ENCODE data around the gene BCDIN3D. TPM values are rescaled to one million over a fixed set of nuclear protein-coding genes. Genes with fewer than 3 reads are reported as not detected.

Gene BCDIN3D
- total RNA-seq, 1 experiment from 2014 or later: 1.6 TPM

DNA sequence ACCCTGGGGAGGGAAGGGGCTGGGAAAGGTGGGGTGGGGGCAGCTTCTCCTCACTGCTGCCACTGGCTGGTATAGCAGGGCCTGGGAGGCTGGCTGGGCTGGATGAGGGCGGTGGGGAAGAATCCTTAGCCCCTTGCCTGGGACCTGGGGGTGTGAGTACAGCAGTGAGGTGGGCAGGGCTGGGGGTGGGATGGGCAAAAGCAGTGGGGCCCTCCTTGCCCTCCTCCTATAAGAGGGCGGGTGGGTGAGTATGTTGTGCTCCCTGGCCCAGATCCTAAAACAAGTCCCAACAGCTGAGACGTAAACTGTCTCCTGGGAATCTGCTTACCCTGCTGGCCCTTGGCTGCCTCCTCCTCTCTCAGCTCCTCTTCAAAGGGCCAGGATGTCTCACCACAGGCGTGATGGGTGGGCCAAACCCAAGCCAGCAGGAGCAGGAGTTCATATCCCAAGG, 16.9 kb downstream of the BCDIN3D start:
- ATAC-seq: no peak
- Mint-ChIP-seq H3K9me3 (no peaks in the 10 kb centered on the region), H3K4me1 (peaks cover 42% of the 10 kb centered on the region), H3K36me3 (peaks cover 8% of the 10 kb centered on the region), H3K27me3 (ENCODE audit: low read depth) (no peaks in the 10 kb centered on the region), H3K4me3 (no peak overlapping the region), H3K27ac (no peak overlapping the region)
- no peak for TF ChIP-seq TCF7 (CRISPR knock-in tag; IDR thresholded peaks at IDR 0.05; ENCODE audit: low read depth)
- TF ChIP-seq MXD4 (CRISPR knock-in tag; IDR thresholded peaks at IDR 0.05; ENCODE audit: borderline replicate concordance): no peak
- TF ChIP-seq, protein P1, sequence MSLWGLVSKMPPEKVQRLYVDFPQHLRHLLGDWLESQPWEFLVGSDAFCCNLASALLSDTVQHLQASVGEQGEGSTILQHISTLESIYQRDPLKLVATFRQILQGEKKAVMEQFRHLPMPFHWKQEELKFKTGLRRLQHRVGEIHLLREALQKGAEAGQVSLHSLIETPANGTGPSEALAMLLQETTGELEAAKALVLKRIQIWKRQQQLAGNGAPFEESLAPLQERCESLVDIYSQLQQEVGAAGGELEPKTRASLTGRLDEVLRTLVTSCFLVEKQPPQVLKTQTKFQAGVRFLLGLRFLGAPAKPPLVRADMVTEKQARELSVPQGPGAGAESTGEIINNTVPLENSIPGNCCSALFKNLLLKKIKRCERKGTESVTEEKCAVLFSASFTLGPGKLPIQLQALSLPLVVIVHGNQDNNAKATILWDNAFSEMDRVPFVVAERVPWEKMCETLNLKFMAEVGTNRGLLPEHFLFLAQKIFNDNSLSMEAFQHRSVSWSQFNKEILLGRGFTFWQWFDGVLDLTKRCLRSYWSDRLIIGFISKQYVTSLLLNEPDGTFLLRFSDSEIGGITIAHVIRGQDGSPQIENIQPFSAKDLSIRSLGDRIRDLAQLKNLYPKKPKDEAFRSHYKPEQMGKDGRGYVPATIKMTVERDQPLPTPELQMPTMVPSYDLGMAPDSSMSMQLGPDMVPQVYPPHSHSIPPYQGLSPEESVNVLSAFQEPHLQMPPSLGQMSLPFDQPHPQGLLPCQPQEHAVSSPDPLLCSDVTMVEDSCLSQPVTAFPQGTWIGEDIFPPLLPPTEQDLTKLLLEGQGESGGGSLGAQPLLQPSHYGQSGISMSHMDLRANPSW (CRISPR knock-in tag; conservative IDR thresholded peaks at IDR 0.05; ENCODE audit: low read depth): no peak
- TF ChIP-seq, protein P2, sequence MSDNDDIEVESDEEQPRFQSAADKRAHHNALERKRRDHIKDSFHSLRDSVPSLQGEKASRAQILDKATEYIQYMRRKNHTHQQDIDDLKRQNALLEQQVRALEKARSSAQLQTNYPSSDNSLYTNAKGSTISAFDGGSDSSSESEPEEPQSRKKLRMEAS (CRISPR knock-in tag; IDR thresholded peaks at IDR 0.05): no peak
- no peak for TF ChIP-seq CREB1 (CRISPR knock-in tag; IDR thresholded peaks at IDR 0.05)
- no peak for TF ChIP-seq EMX1 (CRISPR knock-in tag; IDR thresholded peaks at IDR 0.05)
- TF ChIP-seq ELF4 (CRISPR knock-in tag; IDR thresholded peaks at IDR 0.05; ENCODE audit: low read depth): no peak
- no peak for TF ChIP-seq FOXP4 (CRISPR knock-in tag; IDR thresholded peaks at IDR 0.05)
- TF ChIP-seq, protein P3, sequence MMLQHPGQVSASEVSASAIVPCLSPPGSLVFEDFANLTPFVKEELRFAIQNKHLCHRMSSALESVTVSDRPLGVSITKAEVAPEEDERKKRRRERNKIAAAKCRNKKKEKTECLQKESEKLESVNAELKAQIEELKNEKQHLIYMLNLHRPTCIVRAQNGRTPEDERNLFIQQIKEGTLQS (CRISPR knock-in tag; conservative IDR thresholded peaks at IDR 0.05): no peak
- TF ChIP-seq, protein P4, sequence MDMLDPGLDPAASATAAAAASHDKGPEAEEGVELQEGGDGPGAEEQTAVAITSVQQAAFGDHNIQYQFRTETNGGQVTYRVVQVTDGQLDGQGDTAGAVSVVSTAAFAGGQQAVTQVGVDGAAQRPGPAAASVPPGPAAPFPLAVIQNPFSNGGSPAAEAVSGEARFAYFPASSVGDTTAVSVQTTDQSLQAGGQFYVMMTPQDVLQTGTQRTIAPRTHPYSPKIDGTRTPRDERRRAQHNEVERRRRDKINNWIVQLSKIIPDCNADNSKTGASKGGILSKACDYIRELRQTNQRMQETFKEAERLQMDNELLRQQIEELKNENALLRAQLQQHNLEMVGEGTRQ (CRISPR knock-in tag; IDR thresholded peaks at IDR 0.05): no peak
- no peak for TF ChIP-seq ZNF423 (CRISPR knock-in tag; IDR thresholded peaks at IDR 0.05)
- no peak for TF ChIP-seq NR1H2 (CRISPR knock-in tag; IDR thresholded peaks at IDR 0.05)
- no peak for DNase-seq (ENCODE audit: low spot score)
- CTCF ChIA-PET: interaction anchor here (0.6 to 4.8 kb wide), 9 partner anchors 13 to 245 kb away, joined by 3 to 33 read pairs (median 4); partner anchors contain the start of genes PRPF40B and TMBIM6
- POLR2A ChIA-PET: interaction anchor here (0.8 kb wide), 1 partner anchor 15 kb away, joined by 7 read pairs; no protein-coding TSS in a partner anchor

DNA sequence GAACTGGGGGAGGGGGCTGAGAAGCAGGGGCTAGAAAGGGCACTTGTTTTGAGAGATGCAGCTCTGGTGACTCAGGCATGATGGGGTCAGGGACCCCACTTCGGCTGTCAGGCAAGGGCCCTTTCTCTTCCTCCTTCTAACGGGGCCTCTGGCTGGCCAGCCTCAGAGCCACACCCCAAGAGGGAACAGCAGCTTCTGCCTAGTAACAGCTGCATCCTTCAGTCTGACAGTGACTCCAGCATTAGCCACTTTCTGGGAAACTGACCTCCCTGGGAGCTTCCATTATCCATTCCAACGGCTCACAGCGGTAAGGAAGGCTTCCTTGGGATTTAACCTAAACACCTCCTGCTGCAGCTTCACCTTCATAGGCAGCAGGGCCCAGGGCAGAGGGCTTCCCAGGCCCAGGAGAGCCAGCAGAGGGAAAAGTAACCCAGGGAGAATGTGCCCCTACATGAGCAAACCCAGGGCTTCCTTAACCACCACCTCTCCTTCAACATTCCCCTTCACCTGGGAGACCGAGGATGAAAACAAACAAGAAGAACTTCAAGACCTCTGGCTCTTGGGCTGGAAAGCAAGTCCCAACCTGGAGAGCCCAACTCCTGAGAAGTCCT, 17.4 kb downstream of the BCDIN3D start:
- peaks cover 8% of the 10 kb centered on the region for H3K36me3 Mint-ChIP-seq
- ChIA-PET CTCF (interaction anchor here (0.6 to 4.8 kb wide), 10 partner anchors 13 to 245 kb away, joined by 3 to 33 read pairs (median 4); partner anchors contain the start of genes PRPF40B and TMBIM6), POLR2A (interaction anchor here (0.8 kb wide), 1 partner anchor 14 kb away, joined by 7 read pairs; no protein-coding TSS in a partner anchor)
- peak overlapping the region; percentile 60; the same call in 1 of the 2 replicates for H3K27ac Mint-ChIP-seq
- no peak for DNase-seq (ENCODE audit: low spot score)
- no peak for ATAC-seq
- peaks cover 47% of the 10 kb centered on the region for H3K4me1 Mint-ChIP-seq
- TF ChIP-seq, protein P5, sequence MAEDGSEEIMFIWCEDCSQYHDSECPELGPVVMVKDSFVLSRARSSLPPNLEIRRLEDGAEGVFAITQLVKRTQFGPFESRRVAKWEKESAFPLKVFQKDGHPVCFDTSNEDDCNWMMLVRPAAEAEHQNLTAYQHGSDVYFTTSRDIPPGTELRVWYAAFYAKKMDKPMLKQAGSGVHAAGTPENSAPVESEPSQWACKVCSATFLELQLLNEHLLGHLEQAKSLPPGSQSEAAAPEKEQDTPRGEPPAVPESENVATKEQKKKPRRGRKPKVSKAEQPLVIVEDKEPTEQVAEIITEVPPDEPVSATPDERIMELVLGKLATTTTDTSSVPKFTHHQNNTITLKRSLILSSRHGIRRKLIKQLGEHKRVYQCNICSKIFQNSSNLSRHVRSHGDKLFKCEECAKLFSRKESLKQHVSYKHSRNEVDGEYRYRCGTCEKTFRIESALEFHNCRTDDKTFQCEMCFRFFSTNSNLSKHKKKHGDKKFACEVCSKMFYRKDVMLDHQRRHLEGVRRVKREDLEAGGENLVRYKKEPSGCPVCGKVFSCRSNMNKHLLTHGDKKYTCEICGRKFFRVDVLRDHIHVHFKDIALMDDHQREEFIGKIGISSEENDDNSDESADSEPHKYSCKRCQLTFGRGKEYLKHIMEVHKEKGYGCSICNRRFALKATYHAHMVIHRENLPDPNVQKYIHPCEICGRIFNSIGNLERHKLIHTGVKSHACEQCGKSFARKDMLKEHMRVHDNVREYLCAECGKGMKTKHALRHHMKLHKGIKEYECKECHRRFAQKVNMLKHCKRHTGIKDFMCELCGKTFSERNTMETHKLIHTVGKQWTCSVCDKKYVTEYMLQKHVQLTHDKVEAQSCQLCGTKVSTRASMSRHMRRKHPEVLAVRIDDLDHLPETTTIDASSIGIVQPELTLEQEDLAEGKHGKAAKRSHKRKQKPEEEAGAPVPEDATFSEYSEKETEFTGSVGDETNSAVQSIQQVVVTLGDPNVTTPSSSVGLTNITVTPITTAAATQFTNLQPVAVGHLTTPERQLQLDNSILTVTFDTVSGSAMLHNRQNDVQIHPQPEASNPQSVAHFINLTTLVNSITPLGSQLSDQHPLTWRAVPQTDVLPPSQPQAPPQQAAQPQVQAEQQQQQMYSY (CRISPR knock-in tag; IDR thresholded peaks at IDR 0.05): no peak
- TF ChIP-seq ZNF423 (CRISPR knock-in tag; IDR thresholded peaks at IDR 0.05): peak; percentile 67
- no peak overlapping the region for H3K4me3 Mint-ChIP-seq
- no peaks in the 10 kb centered on the region for H3K9me3 Mint-ChIP-seq
- no peaks in the 10 kb centered on the region for H3K27me3 Mint-ChIP-seq (ENCODE audit: low read depth)

Measured in WTC11 (cell line).